Measurements from ENCODE around the gene RNFT1. TPM values are rescaled to one million over a fixed set of nuclear protein-coding genes. Genes with fewer than 3 reads are reported as not detected.
"Not testable (repeated sequence)": the region's sequence is repeated elsewhere in the genome, so short reads cannot be mapped to it uniquely, and the experiment has no call there.

RNFT1 gene
- total and polyA plus RNA-seq, 2 donors (not counting 1 experiment from before 2014, with no cell fraction given): 49.4 to 52.0 TPM

DNA sequence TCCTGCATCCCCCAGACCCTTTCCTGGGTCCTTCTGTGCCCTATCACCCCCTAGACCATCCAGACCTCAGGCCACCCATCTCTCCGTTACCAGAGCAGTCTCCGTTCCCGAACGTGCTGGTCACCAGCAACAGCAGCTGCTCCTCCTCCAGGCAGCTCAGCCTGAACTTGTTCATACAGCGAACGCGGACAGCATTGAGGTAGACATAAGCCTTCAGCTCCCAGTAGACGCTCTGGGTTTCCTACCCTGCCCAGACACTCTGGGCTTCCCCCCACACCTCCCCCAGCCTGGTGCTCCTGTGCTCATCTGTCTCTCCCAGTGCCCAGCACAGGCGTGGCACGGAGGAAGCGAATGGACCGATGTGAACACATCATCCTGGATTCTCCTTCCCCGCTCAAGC, 41.6 kb upstream of the RNFT1 start:
- 89% methylated on average over 8 of the region's 13 CpGs for WGBS (ENCODE audit: insufficient coverage)
- ChIA-PET CTCF (no interaction called here), POLR2A (no interaction called here)
- no peak for ATAC-seq (ENCODE audit: low read depth)
- Mint-ChIP-seq H3K4me1 (no peaks in the 10 kb centered on the region), H3K27me3 (no peaks in the 10 kb centered on the region), H3K9me3 (ENCODE audit: insufficient read depth) (no peaks in the 10 kb centered on the region), H3K27ac (no peak overlapping the region), H3K4me3 (no peak overlapping the region)
- TF ChIP-seq EZH2 (IDR thresholded peaks at IDR 0.05; ENCODE audit: borderline replicate concordance, insufficient read depth, low read depth, low read length, poor library complexity, severe bottlenecking): no peak
- TF ChIP-seq, protein P1, sequence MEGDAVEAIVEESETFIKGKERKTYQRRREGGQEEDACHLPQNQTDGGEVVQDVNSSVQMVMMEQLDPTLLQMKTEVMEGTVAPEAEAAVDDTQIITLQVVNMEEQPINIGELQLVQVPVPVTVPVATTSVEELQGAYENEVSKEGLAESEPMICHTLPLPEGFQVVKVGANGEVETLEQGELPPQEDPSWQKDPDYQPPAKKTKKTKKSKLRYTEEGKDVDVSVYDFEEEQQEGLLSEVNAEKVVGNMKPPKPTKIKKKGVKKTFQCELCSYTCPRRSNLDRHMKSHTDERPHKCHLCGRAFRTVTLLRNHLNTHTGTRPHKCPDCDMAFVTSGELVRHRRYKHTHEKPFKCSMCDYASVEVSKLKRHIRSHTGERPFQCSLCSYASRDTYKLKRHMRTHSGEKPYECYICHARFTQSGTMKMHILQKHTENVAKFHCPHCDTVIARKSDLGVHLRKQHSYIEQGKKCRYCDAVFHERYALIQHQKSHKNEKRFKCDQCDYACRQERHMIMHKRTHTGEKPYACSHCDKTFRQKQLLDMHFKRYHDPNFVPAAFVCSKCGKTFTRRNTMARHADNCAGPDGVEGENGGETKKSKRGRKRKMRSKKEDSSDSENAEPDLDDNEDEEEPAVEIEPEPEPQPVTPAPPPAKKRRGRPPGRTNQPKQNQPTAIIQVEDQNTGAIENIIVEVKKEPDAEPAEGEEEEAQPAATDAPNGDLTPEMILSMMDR (IDR thresholded peaks at IDR 0.05): no peak
- no peak for DNase-seq
- H3K27me3 ChIP-seq (replicated peaks in 1 of 4; ENCODE audit: control extremely low read depth in 1 of 4, control insufficient read depth in 3 of 4, insufficient read depth in 4 of 4, low read length in 3 of 4): no peaks in the 10 kb centered on the region
- no peak overlapping the region for H2AFZ ChIP-seq (ENCODE audit: insufficient read depth, low read depth, low read length, poor library complexity, severe bottlenecking)
- H3K4me1 ChIP-seq (ENCODE audit: control insufficient read depth in 2 of 2, insufficient read depth in 2 of 2, low read length in 2 of 2): no peaks in the 10 kb centered on the region
- H4K20me1 ChIP-seq (ENCODE audit: control insufficient read depth, insufficient read depth, low read length, poor library complexity, severe bottlenecking): no peaks in the 10 kb centered on the region
- no peak overlapping the region for H3K4me2 ChIP-seq (replicated peaks; ENCODE audit: low read depth, low read length, poor library complexity, severe bottlenecking)
- no peak overlapping the region for H3K4me3 ChIP-seq (ENCODE audit: control extremely low read depth in 1 of 5, extremely low read depth in 1 of 5, insufficient read depth in 1 of 5, low read depth in 2 of 5, low read length in 4 of 5)
- no peaks in the 10 kb centered on the region for H3K79me2 ChIP-seq (ENCODE audit: control insufficient read depth, insufficient read depth, low read length)
- no peak overlapping the region for H3K27ac ChIP-seq (ENCODE audit: low read length in 2 of 2)
- H3K9ac ChIP-seq (ENCODE audit: low read length): no peak overlapping the region
- no peaks in the 10 kb centered on the region for H3K9me3 ChIP-seq (ENCODE audit: control extremely low read depth in 1 of 3, control insufficient read depth in 2 of 3, insufficient read depth in 1 of 3, low read length in 2 of 3)
- H3K36me3 ChIP-seq (replicated peaks in 1 of 2; ENCODE audit: control extremely low read depth in 1 of 2, control insufficient read depth in 1 of 2, extremely low read depth in 1 of 2, insufficient read depth in 2 of 2, low read length in 1 of 2): no peaks in the 10 kb centered on the region
- intact Hi-C loops (cut with micrococcal nuclease): no loop called here

DNA sequence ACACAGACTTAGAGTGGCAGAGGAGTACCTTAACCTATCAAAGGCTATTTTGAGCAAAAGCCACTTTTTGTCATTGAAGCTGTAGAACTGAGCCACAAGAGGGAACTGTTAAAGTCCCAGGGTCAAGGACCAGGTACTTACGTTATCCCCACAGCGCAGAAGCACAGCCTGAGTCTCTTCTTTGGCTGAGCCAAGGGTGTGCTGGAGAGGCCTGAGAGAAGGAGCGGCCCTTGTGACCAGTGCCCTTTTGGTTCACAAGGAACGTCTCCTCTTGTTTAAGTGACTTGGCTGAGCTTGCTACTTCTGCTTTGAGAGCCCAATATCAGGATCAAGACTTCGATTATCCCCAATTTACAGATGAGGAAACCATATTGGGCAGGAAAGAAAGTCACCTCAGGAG, 40.0 kb upstream of the RNFT1 start:
- H3K36me3 ChIP-seq (replicated peaks in 1 of 2; ENCODE audit: control extremely low read depth in 1 of 2, control insufficient read depth in 1 of 2, extremely low read depth in 1 of 2, insufficient read depth in 2 of 2, low read length in 1 of 2); H3K4me1 Mint-ChIP-seq; H3K4me1 ChIP-seq (ENCODE audit: control insufficient read depth in 2 of 2, insufficient read depth in 2 of 2, low read length in 2 of 2); DNase-seq; H3K79me2 ChIP-seq (ENCODE audit: control insufficient read depth, insufficient read depth, low read length); H2AFZ ChIP-seq (ENCODE audit: insufficient read depth, low read depth, low read length, poor library complexity, severe bottlenecking); H3K9ac ChIP-seq (ENCODE audit: low read length); H3K4me3 ChIP-seq (ENCODE audit: control extremely low read depth in 1 of 5, extremely low read depth in 1 of 5, insufficient read depth in 1 of 5, low read depth in 2 of 5, low read length in 4 of 5); H3K4me2 ChIP-seq (replicated peaks; ENCODE audit: low read depth, low read length, poor library complexity, severe bottlenecking); H3K9me3 ChIP-seq (ENCODE audit: control extremely low read depth in 1 of 3, control insufficient read depth in 2 of 3, insufficient read depth in 1 of 3, low read length in 2 of 3); ATAC-seq (ENCODE audit: low read depth); H3K27me3 ChIP-seq (replicated peaks in 1 of 4; ENCODE audit: control extremely low read depth in 1 of 4, control insufficient read depth in 3 of 4, insufficient read depth in 4 of 4, low read length in 3 of 4); POLR2A ChIA-PET; H3K27me3 Mint-ChIP-seq; H3K9me3 Mint-ChIP-seq (ENCODE audit: insufficient read depth); H3K27ac Mint-ChIP-seq; H4K20me1 ChIP-seq (ENCODE audit: control insufficient read depth, insufficient read depth, low read length, poor library complexity, severe bottlenecking); H3K4me3 Mint-ChIP-seq; H3K27ac ChIP-seq (ENCODE audit: low read length in 2 of 2); intact Hi-C loops (cut with micrococcal nuclease): not testable (repeated sequence)
- CTCF ChIA-PET: interaction anchor here (0.6 kb wide), 1 partner anchor 35 kb away, joined by 6 read pairs; no protein-coding TSS in a partner anchor
- 95% methylated on average over 4 of the region's 5 CpGs for WGBS (ENCODE audit: insufficient coverage)

DNA sequence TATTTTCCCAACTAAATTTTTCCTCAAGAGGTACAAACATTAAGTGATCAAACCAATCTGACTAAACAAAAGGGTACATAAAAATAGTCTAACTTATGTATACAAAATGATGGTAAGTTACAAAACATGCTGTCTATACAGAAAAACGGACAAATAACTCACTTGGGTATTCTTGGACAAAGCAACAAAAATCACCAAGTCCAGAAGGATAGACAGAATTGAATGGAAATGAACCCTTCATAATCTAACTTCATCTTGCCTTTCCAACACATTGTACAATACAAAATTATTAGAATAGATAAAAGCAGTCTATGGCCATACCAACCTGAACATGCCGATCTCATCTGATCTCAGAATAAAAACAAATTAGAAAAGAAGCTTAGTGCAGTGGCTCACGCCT, 37.9 kb upstream of the RNFT1 start:
- H3K36me3 ChIP-seq (replicated peaks in 1 of 2; ENCODE audit: control extremely low read depth in 1 of 2, control insufficient read depth in 1 of 2, extremely low read depth in 1 of 2, insufficient read depth in 2 of 2, low read length in 1 of 2); ATAC-seq (ENCODE audit: low read depth); H4K20me1 ChIP-seq (ENCODE audit: control insufficient read depth, insufficient read depth, low read length, poor library complexity, severe bottlenecking); H3K4me2 ChIP-seq (replicated peaks; ENCODE audit: low read depth, low read length, poor library complexity, severe bottlenecking); CTCF ChIA-PET; H3K9me3 ChIP-seq (ENCODE audit: control extremely low read depth in 1 of 3, control insufficient read depth in 2 of 3, insufficient read depth in 1 of 3, low read length in 2 of 3); H3K4me1 ChIP-seq (ENCODE audit: control insufficient read depth in 2 of 2, insufficient read depth in 2 of 2, low read length in 2 of 2); POLR2A ChIA-PET; intact Hi-C loops (cut with micrococcal nuclease); H3K9me3 Mint-ChIP-seq (ENCODE audit: insufficient read depth); H3K4me3 ChIP-seq (ENCODE audit: control extremely low read depth in 1 of 5, extremely low read depth in 1 of 5, insufficient read depth in 1 of 5, low read depth in 2 of 5, low read length in 4 of 5); H3K27me3 ChIP-seq (replicated peaks in 1 of 4; ENCODE audit: control extremely low read depth in 1 of 4, control insufficient read depth in 3 of 4, insufficient read depth in 4 of 4, low read length in 3 of 4); H3K27ac Mint-ChIP-seq; H3K27me3 Mint-ChIP-seq; H3K4me1 Mint-ChIP-seq; H2AFZ ChIP-seq (ENCODE audit: insufficient read depth, low read depth, low read length, poor library complexity, severe bottlenecking); H3K4me3 Mint-ChIP-seq; H3K27ac ChIP-seq (ENCODE audit: low read length in 2 of 2); H3K9ac ChIP-seq (ENCODE audit: low read length); DNase-seq; H3K79me2 ChIP-seq (ENCODE audit: control insufficient read depth, insufficient read depth, low read length): not testable (repeated sequence)
- WGBS (ENCODE audit: insufficient coverage): no CpG with 5 or more reads among the region's 3 CpGs

All from B cell (primary cell).